Activated naive CD4-positive, alpha-beta T cell treated with Interleukin-2 at 50 U/mL for 16 hours (primary cell): Measurements from ENCODE around the gene ATAD3C.
"Not testable (repeated sequence)": the region's sequence is repeated elsewhere in the genome, so short reads cannot be mapped to it uniquely, and the experiment has no call there.

ENCODE experiments used
- DNase-seq: peaks from one replicate; pipeline ENCODE4 v3.0.0-alpha.2; 2020

ATAD3C gene

DNA sequence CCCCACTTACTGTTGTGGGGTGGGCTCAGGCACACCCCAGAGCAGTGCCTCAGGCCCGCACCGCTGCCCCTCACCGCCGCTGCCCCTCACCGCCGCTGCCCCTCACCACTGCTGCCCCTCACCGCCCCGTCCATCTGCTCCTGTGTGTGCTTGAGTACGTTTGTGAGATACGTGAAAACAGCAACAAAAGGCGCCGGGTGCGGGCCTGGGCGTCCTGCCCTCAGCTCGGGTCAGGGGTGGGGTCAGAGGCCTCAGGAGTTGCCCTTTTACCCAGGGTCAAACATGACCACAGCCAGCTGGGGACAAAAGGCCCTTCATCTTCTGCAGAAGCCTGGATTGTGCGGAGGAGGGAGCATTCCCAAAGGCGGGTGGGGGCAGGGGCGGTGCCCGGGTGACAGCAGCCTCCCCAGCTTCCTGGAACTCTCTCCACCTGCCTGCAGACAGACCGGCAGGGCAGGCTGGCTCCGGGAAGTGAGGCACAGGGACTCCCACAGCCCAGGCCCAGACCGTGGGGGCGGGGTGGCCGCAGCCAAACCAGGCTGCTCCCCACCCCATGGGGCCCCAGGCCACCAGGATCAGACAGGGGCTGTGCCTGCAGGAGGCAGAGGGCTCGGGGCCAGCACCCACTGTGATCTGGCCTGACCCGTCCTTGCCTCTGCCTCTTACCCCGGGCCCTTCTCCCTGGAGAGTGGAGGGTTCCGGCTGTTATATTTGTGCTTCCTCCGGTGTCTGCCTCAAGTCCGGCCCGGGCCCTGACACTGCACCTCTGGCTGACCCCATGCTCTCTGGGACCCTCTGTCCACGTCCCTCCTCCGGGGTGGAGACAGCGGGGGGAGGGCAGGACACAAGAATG, 16.3 kb upstream of the ATAD3C start:
- DNase-seq, result no peak

DNA sequence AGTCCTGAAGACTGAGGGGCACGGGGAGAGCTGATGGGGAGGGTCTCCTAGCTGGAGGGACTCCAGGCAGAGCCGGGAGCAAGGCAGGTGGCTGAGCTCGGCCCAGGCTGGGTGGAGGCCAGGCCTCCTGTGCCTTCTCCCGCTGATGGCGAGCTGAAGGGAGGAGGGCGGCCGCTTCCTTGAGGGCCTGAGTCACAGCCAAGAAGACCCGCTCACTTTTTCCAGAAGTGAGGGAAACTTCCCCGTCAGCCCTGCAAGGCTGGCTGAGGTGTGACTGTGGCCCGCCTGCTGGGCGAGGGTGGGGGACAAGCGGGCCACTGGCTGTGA, 15.7 kb upstream of the ATAD3C start:
- peak; percentile 54 for DNase-seq

DNA sequence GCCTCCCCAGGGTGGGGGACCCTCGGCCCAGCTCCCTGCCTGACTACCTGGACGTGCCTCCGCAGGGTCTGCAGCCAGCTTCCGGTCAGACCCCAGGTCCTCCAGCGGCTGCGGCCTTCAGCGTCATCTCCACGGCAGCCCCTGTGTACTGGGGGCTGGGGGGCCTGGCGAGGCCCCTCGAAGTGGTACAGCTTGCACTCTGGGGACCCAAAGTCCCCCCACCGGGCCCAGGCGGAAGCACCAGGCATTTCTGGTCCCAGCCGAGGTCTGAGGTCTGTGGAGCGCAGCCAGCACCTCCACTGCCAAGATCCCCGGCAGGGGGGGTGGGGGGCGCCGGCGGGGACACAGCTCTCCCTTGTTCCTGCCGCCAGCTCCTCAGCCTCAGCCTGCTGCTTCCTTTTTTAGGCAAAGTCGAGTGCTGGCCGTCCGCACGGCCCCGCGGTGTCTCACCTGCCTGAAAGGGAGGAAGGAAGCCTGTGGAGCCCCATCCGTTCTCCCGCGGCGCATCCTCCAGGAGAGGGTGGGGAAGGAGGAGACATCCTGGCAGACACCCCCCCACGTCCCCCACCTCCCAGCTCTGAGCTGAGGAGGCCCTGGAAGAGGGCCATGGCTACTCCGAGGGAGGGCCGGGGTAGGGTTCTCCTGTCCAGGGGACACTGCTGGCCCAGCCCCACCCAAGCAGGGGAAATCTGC, 15.2 kb upstream of the ATAD3C start:
- no peak for DNase-seq

DNA sequence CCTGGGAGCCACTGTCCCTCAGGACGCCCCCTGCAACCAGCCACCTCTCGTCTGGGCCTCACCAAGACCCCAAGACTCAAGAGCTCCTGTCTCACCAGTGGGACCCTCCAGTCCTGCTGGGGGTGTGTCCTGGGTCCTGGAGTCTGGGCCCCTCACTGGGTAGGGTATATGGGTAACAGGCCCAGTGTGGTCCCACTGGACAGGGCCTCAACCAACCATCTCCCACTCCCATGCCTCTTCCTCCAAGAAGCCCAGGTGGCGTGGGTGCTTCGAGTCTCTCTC, 14.7 kb upstream of the ATAD3C start:
- no peak for DNase-seq

- DNase-seq, result peak; percentile 62
Observed at GRCh38 chr1:1435106-1435903, 14.2 kb upstream of the ATAD3C start, which contains the start of gene VWA1. Gene VWA1, plus strand, starts transcription at chr1:1435690. Its CDS starts 59 bp downstream, at chr1:1435749.

DNA sequence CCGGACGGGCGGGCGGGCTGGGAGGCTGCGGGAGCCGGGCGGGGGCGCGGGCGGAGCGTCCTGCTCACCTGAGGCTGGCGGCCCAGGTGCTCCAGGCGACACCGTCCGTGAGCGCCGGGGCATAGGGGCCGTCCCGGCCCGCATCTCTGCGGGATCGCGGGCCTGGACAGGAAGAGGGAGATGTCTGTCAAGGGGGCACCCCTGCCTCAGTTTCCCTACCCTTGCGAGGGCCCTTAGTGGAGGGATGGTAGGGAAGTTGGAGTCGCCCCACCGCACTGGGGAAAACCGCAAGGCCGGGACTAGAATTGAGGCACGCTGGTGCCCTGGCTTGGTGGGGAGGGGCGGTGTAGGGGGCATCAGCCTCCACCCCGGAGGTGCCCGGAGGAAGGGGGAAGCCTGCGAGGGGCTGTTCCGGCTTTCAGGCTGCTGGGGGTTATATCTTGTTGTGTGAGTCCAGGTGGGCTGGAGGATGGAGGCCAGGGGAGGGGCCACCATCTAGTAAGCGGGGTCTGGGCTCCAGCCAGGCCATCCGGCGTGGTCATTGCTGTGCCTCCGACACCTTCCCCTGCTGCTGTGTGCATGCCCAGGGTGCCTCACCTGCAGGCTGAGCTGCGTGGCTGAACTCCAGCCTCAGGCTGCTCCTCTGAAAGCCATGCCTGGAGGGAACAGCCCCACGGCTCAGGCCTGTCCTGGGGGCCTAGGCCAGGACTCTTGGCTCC, 13.4 kb upstream of the ATAD3C start:
- no peak for DNase-seq

GRCh38 chr1:1436630-1437032, 12.9 kb upstream of the ATAD3C start:
- no peak for DNase-seq

DNA sequence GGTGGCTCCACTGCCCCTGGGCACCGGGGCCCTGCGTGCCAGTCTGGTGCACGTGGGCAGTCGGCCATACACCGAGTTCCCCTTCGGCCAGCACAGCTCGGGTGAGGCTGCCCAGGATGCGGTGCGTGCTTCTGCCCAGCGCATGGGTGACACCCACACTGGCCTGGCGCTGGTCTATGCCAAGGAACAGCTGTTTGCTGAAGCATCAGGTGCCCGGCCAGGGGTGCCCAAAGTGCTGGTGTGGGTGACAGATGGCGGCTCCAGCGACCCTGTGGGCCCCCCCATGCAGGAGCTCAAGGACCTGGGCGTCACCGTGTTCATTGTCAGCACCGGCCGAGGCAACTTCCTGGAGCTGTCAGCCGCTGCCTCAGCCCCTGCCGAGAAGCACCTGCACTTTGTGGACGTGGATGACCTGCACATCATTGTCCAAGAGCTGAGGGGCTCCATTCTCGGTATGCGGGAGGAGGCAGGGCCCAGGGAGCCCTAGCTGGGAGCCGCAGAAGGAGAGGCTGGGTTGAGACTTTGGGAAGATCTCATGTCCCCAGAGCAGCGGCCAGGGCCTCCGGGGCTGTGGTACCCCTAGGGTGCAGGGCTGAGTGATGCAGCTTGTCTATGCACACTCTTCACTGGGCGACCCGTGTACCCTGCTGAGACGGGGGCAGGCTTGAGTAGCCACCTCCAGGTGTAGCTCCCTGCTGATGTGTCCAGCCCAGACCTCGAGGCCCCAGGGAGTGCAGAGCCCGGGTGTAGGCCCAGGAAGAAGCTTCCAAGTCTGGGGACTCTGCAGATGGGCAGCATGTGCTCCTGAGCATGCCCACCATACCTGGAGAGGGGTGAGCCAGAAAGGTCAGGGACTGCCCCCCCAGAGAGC, 12.2 kb upstream of the ATAD3C start:
- DNase-seq, result no peak

DNA sequence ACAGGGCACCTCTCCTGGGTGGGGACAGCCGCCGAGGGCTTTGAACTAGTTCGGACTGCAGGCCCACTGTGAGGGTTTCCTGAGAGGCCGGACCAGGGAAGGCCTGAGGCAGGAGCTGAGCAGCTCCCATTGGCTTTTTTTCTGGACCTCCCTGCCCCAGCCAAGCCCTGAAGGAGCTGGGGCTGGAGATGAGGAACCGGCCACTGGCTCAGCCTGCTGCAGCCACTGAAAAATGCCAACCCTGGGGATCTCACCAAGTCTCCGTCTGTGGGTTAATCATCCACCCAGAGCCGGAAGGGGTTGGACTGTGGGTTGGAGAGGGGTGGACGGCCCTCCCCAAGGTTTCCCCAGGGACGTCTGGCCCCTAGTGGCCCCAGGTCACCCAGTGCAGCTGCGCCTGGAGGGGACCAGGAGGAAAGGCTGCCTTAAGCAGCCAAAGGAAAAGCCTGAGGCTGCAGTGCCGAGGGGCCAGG, 11.5 kb upstream of the ATAD3C start:
- DNase-seq, result no peak

DNA sequence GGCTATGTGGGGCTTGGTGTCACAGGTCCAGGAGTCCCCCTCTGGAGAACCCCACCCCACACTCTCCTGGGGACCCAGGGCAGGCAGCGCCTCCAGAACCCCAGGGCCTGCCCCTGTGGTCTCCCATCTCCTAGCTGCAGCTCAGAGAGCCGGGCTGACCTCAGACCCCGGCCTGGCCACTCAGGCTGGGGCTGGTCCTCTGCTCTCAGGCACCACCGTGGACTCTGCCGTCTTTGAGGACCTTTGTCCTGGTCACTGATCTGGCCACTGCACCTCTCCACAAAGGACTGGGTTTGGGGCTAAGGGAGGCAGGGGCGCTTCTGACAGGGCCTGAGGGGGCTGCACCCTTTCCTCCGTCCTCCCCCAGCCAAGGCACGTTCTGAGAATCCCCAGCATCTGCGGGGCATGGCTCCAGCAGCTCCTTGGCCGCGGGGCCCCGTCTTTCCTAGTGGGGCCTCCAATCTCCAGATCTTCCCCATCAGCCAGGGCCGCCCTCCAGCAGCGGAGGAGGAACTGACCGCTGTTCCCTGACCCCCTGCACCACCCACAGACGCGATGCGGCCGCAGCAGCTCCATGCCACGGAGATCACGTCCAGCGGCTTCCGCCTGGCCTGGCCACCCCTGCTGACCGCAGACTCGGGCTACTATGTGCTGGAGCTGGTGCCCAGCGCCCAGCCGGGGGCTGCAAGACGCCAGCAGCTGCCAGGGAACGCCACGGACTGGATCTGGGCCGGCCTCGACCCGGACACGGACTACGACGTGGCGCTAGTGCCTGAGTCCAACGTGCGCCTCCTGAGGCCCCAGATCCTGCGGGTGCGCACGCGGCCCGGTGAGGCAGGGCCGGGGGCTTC, 10.7 kb upstream of the ATAD3C start:
- DNase-seq, result no peak

DNA sequence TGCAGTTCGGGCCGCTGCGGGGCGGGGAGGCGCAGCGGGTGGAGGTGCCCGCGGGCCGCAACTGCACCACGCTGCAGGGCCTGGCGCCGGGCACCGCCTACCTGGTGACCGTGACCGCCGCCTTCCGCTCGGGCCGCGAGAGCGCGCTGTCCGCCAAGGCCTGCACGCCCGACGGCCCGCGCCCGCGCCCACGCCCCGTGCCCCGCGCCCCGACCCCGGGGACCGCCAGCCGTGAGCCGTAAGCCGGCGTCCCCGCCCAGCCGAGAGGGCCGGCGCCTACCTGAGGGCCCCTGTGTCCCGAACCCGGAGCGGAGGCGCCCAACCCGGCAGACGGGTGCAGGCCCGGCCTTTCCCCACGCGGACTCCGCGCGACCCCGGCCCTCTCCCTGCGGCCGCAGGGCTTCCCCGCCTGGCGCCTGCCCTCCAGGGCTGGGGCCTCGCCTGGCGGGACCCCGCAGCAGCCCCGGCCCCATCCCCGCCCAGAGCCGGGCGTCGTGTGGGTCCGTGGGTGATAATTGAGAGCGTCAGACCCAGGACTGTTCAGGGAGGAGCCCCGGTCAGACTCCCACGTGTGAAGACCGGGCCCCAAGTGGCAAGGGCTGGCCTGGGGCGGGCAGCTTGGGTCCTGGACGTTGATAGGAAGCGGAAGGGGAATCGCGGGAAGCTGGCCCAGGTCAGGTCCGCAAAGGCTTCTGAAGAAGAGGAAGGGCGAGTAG, 9.8 kb upstream of the ATAD3C start:
- DNase-seq, result no peak

DNA sequence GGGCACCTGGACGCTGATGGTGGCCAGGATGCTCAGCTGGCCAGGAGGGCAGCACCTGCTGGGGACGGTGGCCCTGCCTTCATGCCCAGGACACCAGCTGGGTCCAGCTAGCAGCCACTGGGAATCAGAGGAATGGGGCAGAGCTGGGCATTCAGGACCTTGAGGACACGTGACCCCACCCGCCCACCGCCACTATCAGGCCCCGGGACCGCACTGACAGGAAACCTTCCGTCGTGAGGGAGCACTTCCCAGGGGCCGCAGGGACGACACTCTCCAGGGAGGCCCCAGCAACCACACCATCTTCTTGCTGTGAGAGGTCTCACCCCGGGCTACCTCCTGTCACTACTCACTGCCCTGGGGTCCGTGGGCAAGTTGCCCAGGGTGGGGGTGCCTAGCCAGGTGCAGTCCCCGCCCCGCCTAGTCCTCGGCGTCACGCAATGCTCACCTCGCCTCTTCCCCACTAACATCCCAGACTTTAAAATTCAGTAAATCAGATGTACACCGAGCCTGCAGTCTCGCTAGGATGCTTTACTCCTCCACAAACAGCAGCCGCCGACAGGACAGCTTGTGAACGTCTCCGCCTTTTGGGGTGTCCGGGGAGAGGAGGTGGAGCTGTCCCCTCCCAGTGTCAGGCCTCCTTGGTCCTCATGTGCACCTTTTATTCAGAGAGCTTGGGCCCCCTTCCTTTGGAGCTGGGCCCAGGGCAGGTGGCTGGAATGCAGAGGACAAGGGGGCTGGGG, 9.1 kb upstream of the ATAD3C start:
- no peak for DNase-seq

GRCh38 chr1:1441002-1441888, 8.2 kb upstream of the ATAD3C start:
- peak; percentile 64 for DNase-seq

GRCh38 chr1:1442069-1442770, 7.3 kb upstream of the ATAD3C start:
- DNase-seq, result no peak

- DNase-seq, result not testable (repeated sequence)
Observed at GRCh38 chr1:1446631-1447030, 2.9 kb upstream of the ATAD3C start.

DNA sequence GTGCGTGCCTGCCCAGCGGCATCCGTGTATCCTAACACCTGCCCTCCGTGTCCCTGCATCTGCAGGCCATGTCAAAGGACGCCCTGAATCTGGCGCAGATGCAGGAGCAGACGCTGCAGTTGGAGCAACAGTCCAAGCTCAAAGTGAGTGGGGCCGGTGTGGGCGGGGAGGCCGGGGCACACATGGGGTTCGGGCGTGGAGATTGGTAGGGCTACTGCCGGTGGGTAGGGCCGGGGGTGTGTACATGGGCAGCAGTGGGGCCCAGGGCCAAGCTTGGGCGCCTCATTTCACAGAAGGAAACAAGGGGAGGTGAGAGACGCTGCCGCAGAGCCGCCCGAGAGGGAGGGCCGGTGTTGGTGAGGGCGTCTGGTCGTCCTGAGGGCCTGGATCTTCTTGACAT, 1.1 kb downstream of the ATAD3C start:
- not testable (repeated sequence) for DNase-seq

GRCh38 chr1:1451696-1452364, 2.3 kb downstream of the ATAD3C start:
- DNase-seq, result no peak
